K562 (cell line): ENCODE results near the gene GAMT. TPM values are rescaled to one million over a fixed set of nuclear protein-coding genes. Genes with fewer than 3 reads are reported as not detected.

Experiments used
- HDAC1 ChIP-seq, 2 experiments: fragments of 450-650 bp; IDR thresholded peaks; 2 replicates each; pipeline ENCODE4 v1.6.1; 2016 to 2017; ENCODE audit warnings: inconsistent platforms in 1 of 2, mild to moderate bottlenecking in 1 of 2, moderate library complexity in 1 of 2
- HMGN3 ChIP-seq: IDR thresholded peaks from 2 replicates; pipeline ENCODE4 v1.6.1; 2011; ENCODE audit warnings: borderline replicate concordance, low read depth, mild to moderate bottlenecking, mixed read lengths, low read length; ENCODE audit not compliant: insufficient read length; ENCODE audit errors: extremely low read depth
- KLF16 ChIP-seq: IDR thresholded peaks from 2 replicates; pipeline ENCODE4 v1.6.1; 2016; ENCODE audit warnings: antibody characterized with exemption
- NCOA6 ChIP-seq: fragments of 450-650 bp; IDR thresholded peaks from 2 replicates; pipeline ENCODE4 v1.6.1; 2017; ENCODE audit warnings: mild to moderate bottlenecking
- SREBF1 ChIP-seq: fragments of 150-350 bp; IDR thresholded peaks from 2 replicates; pipeline ENCODE4 v1.6.1; 2014; ENCODE audit warnings: antibody characterized with exemption, low read depth, low read length, borderline replicate concordance
- TOE1 ChIP-seq, 2 experiments: fragments of 450-650 bp in 1 of 2; sonication (generic) in 1 of 2; formaldehyde crosslinking in 1 of 2; IDR thresholded peaks; 2 replicates each; pipeline versions ENCODE4 v1.7.1 to v1.8.0; 2016 to 2022; ENCODE audit warnings: borderline replicate concordance in 2 of 2, mild to moderate bottlenecking in 2 of 2, antibody characterized with exemption in 1 of 2, inconsistent platforms in 1 of 2, low read depth in 1 of 2, missing genetic modification reagents in 1 of 2, moderate library complexity in 1 of 2
- TRIM28 ChIP-seq: fragments of 450-650 bp; IDR thresholded peaks from 2 replicates; pipeline ENCODE4 v1.6.1; 2017
- ZBTB7A ChIP-seq: IDR thresholded peaks from 2 replicates; pipeline ENCODE4 v1.6.1; 2011; ENCODE audit warnings: low read depth, mild to moderate bottlenecking, low read length, moderate library complexity, borderline replicate concordance; ENCODE audit not compliant: control insufficient read depth
- ZNF143 ChIP-seq: sonication (generic); formaldehyde crosslinking; IDR thresholded peaks from 2 replicates; pipeline ENCODE4 v1.9.0; 2022; ENCODE audit warnings: mild to moderate bottlenecking, missing genetic modification reagents
- ZNF165 ChIP-seq: fragments of 250-450 bp; sonication (Bioruptor Pico); IDR thresholded peaks from 2 replicates; pipeline ENCODE4 v1.4.0; 2020; ENCODE audit warnings: borderline replicate concordance
- ZNF76 ChIP-seq: fragments of 250-450 bp; sonication (Bioruptor Pico); IDR thresholded peaks from 2 replicates; pipeline ENCODE4 v1.4.0; 2020; ENCODE audit warnings: mild to moderate bottlenecking, moderate library complexity, borderline replicate concordance
- polyA plus RNA-seq, 8 experiments: library from polyadenylated mRNA; depleted of rRNA in 4 of 8; stranded (reverse) in 5 of 8; unstranded in 3 of 8; fragments of >200 nt; fragmentation: Nextera tagmentation in 2 of 8; fragmentation: Illumina TruSeq in 1 of 8; extraction: Ambion mirVana in 2 of 8; extraction: Trizol in 1 of 8; gene quantifications; 2 replicates each; pipeline versions ENCODE4 v1.2.1 to v1.2.3, GENCODE V29; 2011 to 2014; ENCODE audit warnings: inconsistent platforms in 1 of 8, missing spikeins in 1 of 8
- total RNA-seq, 7 experiments: library from RNA; depleted of rRNA in 6 of 7; stranded (reverse); fragments of >200 nt in 6 of 7; fragmentation: Illumina TruSeq in 2 of 7; extraction: Trizol in 2 of 7; gene quantifications; 2 replicates each; pipeline versions ENCODE4 v1.2.1 to v1.2.3, GENCODE V29; 2011 to 2021; ENCODE audit warnings: low replicate concordance in 1 of 7
- TF ChIP-seq, protein P1 (sequence below): sonication (generic); formaldehyde crosslinking; IDR thresholded peaks from 2 replicates; pipeline ENCODE4 v1.8.0; 2022; ENCODE audit warnings: mild to moderate bottlenecking, missing genetic modification reagents
- TF ChIP-seq, protein P2 (sequence below): fragments of 200-800 bp; sonication (Bioruptor generic); IDR thresholded peaks from 2 replicates; pipeline ENCODE4 v1.6.1; 2017; ENCODE audit warnings: missing genetic modification characterization, missing compliant biosample characterization
- TF ChIP-seq, protein P3 (sequence below), 3 experiments: fragments of 200-800 bp in 1 of 3; sonication (Bioruptor generic) in 1 of 3; sonication (generic) in 1 of 3; formaldehyde crosslinking in 1 of 3; IDR thresholded peaks; 2 replicates each; pipeline versions ENCODE4 v1.6.1 to v1.8.0; 2016 to 2022; ENCODE audit warnings: mild to moderate bottlenecking in 2 of 3, missing compliant biosample characterization in 2 of 3, missing genetic modification characterization in 2 of 3, missing genetic modification reagents in 1 of 3
- TF ChIP-seq, protein P4 (sequence below): IDR thresholded peaks from 2 replicates; pipeline ENCODE4 v1.6.1; 2014; ENCODE audit warnings: antibody characterized with exemption

Gene GAMT
- total and polyA plus RNA-seq, 9 of the 15 experiments (the other 6 are each of a cell fraction or from before 2014, with no cell fraction given): 1.3 to 35.3 (median 27.2) TPM

DNA sequence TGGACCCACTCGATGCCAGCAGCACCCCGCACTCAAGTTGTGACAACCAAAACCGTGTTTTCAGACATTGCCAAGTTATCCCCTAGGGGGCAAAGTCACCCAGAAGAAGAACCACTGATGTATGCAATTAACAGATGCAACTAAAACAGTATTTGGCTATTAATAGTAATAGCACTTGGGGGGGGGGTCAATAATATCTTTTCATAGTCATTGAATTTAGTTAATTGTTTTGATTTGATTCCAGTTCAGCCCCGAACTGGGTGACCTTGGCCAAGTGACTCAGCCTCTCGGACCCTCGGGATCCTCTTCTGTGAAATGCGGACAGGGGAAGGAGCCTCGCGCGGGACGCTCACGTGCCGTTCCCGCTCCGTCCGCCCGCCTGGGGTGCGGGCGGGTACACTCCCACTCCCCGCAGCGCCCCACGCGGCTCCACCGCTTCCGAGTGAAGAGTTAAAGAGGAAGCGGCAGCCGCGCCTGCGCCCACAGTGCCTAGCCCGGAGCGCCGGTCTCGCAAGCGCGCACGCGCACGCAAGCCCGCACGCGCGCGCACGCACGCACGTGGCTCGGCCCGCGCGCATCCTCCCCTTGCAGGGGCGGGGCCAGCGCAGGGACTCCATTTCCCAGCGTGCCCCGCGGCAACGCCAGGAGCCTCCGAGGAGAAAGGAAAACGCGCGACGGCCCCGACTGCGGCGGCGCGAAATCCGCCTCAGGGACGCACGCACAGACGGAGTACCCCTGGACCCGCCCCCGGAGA, 5.6 kb upstream of the GAMT start (continued):
- TF ChIP-seq, protein P1, sequence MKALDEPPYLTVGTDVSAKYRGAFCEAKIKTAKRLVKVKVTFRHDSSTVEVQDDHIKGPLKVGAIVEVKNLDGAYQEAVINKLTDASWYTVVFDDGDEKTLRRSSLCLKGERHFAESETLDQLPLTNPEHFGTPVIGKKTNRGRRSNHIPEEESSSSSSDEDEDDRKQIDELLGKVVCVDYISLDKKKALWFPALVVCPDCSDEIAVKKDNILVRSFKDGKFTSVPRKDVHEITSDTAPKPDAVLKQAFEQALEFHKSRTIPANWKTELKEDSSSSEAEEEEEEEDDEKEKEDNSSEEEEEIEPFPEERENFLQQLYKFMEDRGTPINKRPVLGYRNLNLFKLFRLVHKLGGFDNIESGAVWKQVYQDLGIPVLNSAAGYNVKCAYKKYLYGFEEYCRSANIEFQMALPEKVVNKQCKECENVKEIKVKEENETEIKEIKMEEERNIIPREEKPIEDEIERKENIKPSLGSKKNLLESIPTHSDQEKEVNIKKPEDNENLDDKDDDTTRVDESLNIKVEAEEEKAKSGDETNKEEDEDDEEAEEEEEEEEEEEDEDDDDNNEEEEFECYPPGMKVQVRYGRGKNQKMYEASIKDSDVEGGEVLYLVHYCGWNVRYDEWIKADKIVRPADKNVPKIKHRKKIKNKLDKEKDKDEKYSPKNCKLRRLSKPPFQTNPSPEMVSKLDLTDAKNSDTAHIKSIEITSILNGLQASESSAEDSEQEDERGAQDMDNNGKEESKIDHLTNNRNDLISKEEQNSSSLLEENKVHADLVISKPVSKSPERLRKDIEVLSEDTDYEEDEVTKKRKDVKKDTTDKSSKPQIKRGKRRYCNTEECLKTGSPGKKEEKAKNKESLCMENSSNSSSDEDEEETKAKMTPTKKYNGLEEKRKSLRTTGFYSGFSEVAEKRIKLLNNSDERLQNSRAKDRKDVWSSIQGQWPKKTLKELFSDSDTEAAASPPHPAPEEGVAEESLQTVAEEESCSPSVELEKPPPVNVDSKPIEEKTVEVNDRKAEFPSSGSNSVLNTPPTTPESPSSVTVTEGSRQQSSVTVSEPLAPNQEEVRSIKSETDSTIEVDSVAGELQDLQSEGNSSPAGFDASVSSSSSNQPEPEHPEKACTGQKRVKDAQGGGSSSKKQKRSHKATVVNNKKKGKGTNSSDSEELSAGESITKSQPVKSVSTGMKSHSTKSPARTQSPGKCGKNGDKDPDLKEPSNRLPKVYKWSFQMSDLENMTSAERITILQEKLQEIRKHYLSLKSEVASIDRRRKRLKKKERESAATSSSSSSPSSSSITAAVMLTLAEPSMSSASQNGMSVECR (CRISPR knock-in tag): peak; percentile 82
- TF ChIP-seq HMGN3: peak; percentile 83
- TF ChIP-seq ZNF76: no peak
- TF ChIP-seq ZNF165: no peak
- no peak for TF ChIP-seq KLF16
- TF ChIP-seq NCOA6: no peak; the same call in 1 of the 2 replicates
- TF ChIP-seq TOE1 (IDR thresholded peaks at IDR 0.05; ENCODE audit: borderline replicate concordance): peak; percentile 70; the same call in 1 of the 2 replicates
- TF ChIP-seq TOE1 (CRISPR knock-in tag; IDR thresholded peaks at IDR 0.05; ENCODE audit: borderline replicate concordance, low read depth): no peak
- TF ChIP-seq, protein P2, sequence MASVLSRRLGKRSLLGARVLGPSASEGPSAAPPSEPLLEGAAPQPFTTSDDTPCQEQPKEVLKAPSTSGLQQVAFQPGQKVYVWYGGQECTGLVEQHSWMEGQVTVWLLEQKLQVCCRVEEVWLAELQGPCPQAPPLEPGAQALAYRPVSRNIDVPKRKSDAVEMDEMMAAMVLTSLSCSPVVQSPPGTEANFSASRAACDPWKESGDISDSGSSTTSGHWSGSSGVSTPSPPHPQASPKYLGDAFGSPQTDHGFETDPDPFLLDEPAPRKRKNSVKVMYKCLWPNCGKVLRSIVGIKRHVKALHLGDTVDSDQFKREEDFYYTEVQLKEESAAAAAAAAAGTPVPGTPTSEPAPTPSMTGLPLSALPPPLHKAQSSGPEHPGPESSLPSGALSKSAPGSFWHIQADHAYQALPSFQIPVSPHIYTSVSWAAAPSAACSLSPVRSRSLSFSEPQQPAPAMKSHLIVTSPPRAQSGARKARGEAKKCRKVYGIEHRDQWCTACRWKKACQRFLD (CRISPR knock-in tag): peak; percentile 94
- TF ChIP-seq TRIM28: no peak
- TF ChIP-seq, protein P3, sequence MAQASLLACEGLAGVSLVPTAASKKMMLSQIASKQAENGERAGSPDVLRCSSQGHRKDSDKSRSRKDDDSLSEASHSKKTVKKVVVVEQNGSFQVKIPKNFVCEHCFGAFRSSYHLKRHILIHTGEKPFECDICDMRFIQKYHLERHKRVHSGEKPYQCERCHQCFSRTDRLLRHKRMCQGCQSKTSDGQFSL (CRISPR knock-in tag; IDR thresholded peaks at IDR 0.05): peak; percentile 92
- TF ChIP-seq, protein P3 (tag; IDR thresholded peaks at IDR 0.05): no peak
- peak; percentile 25; the same call in 1 of the 2 replicates for TF ChIP-seq ZBTB7A
- 0 out of 2 replicates have a peak, but pooled peaks have one; percentile 19 for TF ChIP-seq SREBF1
- TF ChIP-seq, protein P4, sequence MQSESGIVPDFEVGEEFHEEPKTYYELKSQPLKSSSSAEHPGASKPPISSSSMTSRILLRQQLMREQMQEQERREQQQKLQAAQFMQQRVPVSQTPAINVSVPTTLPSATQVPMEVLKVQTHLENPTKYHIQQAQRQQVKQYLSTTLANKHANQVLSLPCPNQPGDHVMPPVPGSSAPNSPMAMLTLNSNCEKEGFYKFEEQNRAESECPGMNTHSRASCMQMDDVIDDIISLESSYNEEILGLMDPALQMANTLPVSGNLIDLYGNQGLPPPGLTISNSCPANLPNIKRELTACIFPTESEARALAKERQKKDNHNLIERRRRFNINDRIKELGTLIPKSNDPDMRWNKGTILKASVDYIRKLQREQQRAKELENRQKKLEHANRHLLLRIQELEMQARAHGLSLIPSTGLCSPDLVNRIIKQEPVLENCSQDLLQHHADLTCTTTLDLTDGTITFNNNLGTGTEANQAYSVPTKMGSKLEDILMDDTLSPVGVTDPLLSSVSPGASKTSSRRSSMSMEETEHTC: 0 out of 2 replicates have a peak, but pooled peaks have one; percentile 49
- TF ChIP-seq HDAC1 (IDR thresholded peaks at IDR 0.05): peak in 1 of 2 experiments; percentile 84; a peak in 2 of 4 replicates
- TF ChIP-seq ZNF143 (CRISPR knock-in tag): peak; percentile 90
